Mesangial cell (primary cell): ENCODE results near the gene JPH4. TPM values are rescaled to one million over a fixed set of nuclear protein-coding genes. Genes with fewer than 3 reads are reported as not detected.

ENCODE experiments used
- total RNA-seq: library from RNA; depleted of rRNA; stranded (reverse); fragments of >200 nt; gene quantifications from 2 replicates; pipeline ENCODE4 v1.2.3, GENCODE V29; 2015

The JPH4 gene
- not detected in 2 replicates for total RNA-seq

DNA sequence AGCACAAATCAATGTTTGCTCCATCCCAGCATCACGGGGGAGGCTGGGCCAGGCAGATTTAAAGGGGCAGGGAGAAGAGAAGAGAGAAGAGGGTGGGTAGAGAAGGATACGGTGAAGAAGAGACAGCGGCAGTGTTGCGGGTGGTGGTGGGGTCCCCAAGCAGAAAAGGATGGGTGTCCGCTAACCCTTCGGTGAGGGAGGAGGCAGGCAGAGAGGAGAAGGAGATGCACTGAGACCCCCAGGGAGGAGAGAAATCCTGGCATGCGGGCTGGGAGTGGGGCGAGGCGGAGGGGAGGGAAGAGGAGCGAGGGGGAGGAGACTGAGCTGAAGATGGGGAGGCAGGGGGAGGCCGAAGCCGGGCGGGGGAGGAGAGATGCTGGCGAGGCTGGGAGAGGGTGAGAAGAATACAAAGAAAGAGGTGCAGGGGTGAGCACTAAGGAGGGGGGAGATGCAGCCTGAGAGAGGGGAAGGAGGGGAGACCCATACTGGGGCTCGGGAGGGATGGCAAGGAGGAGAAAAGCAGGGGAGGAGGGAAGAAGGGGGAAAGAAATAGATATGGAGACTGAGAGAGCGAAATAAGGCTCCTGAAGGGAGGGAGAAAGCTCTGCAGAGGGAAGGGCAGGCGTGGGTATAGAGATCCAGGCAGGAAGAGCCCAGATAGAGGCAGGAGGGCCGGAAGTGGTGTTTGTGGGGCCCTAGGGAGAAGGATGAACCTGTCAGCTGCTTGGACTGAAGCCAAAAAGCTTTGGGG, at the start of gene JPH4:
Gene JPH4, minus strand, starts transcription at position 231 of the 751 bp plus-strand sequence. CDS start 1,337 bp downstream, outside the sequence.

DNA sequence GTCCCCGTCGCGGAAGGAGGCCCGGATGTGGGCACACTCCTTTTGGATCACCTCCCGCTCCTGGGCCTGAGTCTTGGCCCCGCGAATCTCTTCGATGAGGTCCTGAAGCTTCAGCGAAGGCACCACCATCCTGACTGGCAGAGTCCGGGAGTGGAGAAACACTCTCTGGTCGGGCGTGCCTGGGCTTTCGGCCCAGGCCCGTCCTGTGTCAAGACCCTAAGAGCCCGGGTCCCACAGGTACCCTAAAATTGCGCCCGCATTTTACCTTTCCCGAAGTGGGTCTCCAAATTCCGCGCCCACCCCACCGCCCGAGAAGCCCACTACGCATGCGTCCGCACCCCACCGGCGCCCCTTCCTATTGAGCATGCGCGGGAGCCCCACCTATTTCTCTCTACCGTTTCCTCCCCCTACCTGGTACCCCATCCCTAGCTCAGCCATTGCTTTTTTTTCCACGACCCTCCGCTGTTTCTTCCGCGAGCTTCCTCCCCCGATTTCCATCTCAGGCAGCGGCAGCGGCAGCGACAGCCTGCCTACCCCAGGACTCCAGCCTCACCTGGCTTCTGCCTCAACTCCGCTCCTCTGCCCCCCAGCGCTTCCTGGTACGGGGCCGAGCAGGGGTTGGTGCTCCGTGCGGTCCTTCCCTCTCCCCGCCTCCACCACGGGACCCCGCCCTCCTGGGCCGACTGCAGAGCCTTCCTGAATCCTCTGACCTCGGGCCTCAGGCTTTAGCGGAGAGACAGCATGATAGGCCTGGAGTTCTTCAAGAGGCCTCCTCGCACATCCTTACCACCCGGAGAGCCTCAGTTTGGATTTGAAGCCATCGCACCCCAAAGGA, 11.2 kb downstream of the JPH4 start, which contains the start of gene AP1G2:
Gene AP1G2, minus strand, starts transcription at position 606 of the 835 bp plus-strand sequence. Its CDS starts 477 bp downstream, at position 129.

DNA sequence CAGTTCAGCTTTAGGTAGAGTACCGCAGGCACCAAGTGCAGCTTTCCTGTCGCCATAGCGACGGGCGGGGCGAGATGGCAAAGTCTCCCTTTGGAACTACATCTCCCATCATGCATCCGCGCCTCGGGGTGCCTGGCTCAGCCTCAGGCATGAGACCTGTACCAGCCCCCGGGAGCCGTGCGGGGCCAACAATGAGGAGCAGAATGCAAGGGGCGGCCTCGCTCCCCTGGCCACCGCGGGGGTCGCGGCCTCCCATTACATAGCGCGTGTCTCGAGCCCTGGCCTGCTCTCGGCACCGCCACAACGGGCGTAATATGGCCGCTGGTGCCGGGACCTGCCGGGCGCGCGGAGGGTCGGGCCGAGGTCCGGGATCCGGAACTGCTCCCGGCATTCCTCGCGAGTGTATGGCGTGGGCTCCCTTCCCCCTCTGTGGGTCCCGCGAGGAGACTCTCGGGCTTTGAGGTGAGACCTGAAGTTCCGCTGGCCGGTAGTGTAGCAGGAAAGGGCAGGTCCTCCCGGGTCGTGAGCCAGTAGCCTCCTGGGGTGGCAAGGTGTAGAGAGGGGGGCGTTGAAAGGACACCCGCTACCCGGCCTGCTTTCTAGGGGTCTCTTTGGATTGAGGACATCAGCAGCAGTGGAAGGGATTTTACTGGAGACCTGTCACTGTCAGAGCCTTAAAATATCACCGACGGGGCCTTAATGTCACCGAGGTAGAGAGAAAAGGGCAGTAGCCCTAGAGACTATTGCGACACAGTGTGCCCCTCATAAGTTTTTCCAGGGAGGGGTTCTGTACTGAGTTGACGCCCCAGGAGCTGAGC, 22.5 kb downstream of the JPH4 start, which contains the start of gene THTPA:
Gene THTPA, plus strand, starts transcription at position 390 of the 818 bp plus-strand sequence. CDS start 487 bp downstream, outside the sequence.

DNA sequence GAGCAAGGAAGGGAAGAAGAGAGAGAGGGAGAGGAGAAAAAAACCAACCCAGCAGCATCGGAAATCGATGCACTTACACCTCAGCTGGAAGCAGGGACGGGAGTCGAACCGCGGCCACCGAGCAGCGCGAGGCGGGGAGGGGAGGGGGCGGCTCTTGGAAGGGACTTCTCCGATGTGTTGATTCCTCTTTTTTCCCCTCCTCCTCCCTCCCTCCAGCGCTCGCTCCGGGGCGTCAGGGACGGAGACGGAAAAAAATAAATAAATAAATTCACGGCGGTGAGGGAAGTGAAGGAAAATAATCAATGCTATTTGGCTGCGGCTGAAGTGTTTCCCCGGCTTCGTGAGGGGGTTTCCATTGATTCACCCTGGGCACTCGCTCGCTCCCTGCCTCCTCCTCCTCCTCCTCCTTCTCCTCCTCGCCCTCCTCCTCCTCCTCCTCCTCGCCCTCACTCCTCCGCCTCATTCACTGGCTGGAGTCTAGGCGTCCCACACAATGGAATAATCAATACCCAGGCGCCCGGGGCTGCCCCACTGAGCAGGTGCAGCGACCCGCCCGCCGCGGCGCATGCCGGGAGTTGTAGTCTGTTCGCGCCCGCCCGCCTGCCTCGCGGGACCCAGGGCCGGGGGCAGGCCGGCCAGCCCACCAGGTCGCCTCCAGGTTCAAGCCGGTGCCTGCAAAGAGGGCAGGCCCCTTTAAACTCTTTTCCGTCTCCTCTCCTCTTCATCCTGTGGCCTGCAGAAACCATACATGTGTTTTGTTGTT, 27.1 kb downstream of the JPH4 start, which contains the start of gene ZFHX2:
Gene ZFHX2, minus strand, starts transcription at position 500 of the 763 bp plus-strand sequence. CDS start 16,440 bp downstream, outside the sequence.

Other genes with a start within 250 kb of the JPH4 start
- 16.9 and 34.9 TPM in 2 replicates for gene SLC22A17, start 225.9 kb downstream of the JPH4 start, total RNA-seq
- gene EFS, start 213.6 kb downstream of the JPH4 start, total RNA-seq, result 10.4 and 14.7 TPM in 2 replicates
- gene IL25, start 206.0 kb downstream of the JPH4 start, total RNA-seq, result not detected in 2 replicates
- 0.25 TPM in 1 of 2 replicates, not detected in the other for gene CMTM5, start 201.7 kb downstream of the JPH4 start, total RNA-seq
- gene MYH6, start 170.5 kb downstream of the JPH4 start, total RNA-seq, result not detected in 2 replicates
- not detected in 2 replicates for gene MYH7, start 143.1 kb downstream of the JPH4 start, total RNA-seq
- 32.5 and 46.3 TPM in 2 replicates for gene NGDN, start 109.1 kb downstream of the JPH4 start, total RNA-seq
- 0.49 and 1.6 TPM in 2 replicates for gene ZFHX2, start 27.0 kb downstream of the JPH4 start, total RNA-seq
- gene THTPA, start 22.5 kb downstream of the JPH4 start, total RNA-seq, result 8.4 and 9.8 TPM in 2 replicates
- 61.3 and 101 TPM in 2 replicates for gene AP1G2, start 11.0 kb downstream of the JPH4 start, total RNA-seq
- gene DHRS2, start 57.6 kb upstream of the JPH4 start, total RNA-seq, result 0.33 TPM in 1 of 2 replicates, not detected in the other